GM21786 (cell line): Measurements from ENCODE around the gene MLC1.

Source experiments
- ATAC-seq: cut with Tn5 transposase; IDR thresholded peaks from one replicate; pipeline ENCODE4 v1.9.1; 2021; ENCODE audit not compliant: unreplicated experiment

MLC1 gene

DNA sequence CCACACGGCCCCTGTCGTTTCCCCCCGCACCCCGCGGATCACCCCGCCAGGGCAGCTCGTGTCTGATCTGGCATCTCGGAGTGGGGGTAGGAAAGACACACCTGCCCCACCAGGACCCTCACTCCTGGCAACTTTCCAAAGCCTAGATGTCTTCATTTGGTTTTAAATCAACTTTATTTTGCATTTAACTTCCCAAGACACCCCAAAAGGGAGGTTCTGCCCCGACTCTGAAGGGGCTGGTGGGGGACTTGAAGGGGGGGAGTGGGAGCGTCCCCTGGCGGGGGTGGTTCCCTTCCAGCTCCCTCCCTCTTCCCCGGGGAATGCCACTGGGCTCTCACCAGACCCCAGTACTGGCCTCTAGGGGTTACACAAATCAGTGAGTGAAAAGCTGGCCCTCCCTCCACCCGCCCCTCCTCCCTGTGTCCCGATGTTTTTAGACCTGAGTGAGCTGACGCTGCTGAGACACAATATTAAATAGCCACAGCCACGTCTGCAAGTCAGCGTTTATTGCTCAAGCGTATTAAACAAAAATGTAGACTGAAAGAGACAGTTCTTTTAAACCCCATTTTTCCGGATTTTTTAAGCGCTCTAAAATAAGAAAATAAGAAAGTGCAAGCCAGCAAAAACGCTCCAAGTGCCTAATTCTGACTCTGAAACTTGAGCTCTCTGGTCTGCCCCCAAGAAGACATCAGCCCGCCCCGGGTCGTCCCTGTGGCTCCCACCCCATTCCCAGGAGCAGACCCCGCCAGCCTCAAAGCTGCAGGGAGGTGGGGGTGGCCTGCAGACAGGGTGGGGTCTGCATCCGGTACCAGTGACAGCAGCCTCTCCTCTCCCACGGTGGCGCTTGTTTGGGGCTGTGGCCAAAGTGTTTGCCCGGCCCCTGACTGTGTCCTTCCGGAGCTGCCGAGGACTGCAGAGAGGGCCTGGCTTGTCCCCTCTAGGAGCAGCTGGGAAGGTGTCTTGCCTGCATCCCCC lies 26.0 kb downstream of the MLC1 start:
- no peak for ATAC-seq

DNA sequence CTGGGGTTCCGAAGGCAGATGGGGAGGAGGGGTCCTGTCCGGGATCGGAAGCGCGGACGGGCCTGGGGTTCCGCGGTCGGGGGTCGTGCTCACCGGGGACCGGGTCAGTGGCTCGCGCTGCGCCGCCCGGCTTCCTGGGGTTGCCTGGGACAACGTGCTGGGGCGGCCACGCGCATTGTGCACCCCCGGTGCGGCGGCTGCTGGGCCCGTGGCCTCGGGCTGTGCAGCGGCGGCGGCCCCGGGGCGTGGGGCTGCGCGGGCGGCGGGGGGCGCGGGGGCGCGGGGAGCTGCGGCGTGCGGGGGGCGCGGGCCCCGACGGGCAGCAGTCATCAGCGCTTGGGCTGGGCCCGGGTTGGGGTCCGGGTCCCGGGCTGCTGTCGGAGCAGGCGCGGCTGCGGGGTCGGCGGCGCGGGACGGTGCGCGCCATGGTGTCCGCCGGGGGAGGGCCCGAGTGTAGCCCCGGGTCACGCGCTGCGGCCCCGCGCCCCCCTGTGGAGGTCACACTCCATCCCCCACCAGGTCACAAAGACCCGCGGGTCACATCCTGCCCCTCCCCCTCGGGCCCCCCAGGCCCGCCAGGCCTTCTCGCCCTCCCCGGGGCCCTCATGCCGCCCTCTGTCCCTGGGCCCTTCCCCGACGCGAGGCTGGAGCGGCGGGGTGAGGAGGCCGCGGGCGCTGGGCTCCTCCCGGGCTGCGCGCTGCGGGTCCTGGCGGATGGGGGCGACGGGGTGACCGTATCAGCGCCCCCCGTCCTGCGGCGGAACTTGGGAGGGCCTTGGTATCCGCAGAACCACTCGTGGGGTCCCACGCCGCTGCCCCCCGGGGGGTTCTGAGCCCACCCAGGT lies 26.9 kb downstream of the MLC1 start, which contains the start of gene TTLL8:
Gene TTLL8, minus strand, starts transcription at position 238 of the 845 bp plus-strand sequence.
- ATAC-seq, result no peak

DNA sequence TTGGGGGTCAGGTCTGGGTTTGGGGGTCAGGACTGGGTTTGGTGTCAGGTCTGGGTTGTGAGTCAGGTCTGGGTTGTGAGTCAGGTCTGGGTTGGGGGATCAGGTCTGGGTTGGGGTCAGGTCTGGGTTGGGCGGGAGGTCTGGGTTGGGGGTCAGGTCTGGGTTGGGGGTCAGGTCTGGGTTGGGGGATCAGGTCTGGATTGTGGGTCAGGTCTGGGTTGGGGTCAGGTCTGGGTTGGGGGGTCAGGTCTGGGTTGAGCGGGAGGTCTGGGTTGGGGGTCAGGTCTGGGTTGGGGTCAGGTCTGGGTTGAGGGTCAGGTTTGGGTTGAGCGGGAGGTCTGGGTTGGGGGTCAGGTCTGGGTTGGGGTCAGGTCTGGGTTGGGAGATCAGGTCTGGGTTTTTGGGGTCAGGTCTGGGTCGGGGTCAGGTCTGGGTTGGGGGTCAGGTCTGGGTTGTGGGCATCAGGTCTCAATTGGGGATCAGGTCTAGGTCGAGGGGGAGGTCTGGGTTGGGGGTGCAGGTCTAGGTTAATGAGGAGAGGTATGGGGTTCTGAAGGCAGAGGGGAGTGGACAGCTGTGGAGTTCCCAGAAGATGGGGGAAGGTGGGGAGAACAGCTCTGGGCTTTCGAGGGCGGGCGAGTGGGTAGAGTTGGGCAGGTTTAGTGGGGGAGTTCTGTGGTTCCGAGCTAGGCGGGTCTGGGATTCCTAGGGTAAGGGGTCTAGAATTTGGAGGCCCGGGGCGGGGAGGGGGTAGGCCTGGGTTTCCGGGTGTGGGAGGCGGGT lies 27.8 kb downstream of the MLC1 start:
- no peak for ATAC-seq

DNA sequence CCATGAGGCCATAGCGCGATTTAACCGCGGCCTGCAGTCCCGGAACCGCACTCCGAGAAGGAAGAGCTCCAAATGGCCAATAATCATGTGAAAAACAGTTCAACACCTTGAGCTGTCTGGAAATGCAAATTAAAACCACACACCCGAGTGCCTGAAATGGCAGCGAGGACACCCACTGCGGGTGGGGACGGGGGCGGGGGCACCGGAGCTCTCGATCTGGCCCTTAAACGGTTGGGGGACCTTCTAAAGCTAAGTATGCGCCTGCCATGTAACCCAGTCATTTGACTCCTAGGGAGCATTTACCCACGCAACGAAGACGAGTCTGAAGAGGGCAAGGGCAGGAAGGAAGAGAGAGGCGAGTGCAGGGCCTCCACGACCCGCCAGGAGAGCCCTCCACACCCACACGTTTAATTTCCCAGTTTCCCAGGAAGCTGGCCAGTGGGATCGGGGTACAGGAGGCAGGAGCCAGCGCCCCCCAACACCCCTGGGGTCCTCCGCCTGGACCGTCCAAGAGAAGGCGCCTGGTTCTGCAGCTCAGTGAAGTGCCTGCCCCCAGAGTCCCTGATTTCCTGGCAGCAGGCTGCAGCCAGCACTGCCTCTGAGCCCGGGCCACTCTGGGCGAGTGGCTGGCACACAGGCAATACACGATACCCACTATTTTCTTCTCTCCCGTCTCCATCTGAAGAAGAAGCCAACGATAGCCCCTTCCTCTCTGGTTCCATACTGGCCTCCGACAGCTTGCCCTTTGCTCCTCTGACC lies 28.8 kb downstream of the MLC1 start:
- no peak for ATAC-seq

DNA sequence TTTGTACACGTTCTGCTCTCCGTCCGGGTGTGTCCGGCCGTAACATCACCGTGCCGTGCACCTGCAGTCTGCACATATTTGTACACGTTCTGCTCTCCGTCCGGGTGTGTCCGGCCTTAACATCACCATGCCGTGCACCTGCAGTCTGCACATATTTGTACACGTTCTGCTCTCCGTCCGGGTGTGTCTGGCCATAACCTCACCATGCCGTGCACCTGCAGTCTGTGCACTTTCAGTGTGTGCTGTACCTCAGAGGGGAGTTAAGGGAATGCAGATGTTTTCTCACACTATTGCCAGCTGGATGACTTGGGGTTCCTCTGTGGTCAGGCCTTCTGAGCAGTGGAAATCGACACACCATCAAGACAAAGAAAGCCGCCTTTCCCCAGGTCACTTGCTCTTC lies 31.4 kb downstream of the MLC1 start:
- no peak for ATAC-seq

DNA sequence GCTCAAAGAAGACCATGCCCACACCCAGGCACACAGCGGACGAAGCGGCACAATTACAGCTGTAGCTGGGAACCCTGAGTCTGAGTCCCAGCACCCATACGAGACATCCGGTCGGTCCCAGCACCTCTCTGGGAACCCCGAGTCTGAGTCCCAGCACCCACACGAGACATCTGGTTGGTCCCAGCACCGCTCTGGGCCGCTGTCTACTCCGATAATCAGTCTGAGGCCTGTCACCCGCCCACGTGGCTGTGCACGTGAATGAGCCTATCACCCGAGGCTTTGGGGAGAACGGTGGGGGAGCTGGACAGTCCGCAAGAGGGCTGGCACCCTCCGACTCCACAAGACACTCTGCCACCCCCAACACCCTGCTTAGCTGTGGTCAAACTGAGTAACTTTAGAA lies 33.3 kb downstream of the MLC1 start:
- ATAC-seq, result no peak

DNA sequence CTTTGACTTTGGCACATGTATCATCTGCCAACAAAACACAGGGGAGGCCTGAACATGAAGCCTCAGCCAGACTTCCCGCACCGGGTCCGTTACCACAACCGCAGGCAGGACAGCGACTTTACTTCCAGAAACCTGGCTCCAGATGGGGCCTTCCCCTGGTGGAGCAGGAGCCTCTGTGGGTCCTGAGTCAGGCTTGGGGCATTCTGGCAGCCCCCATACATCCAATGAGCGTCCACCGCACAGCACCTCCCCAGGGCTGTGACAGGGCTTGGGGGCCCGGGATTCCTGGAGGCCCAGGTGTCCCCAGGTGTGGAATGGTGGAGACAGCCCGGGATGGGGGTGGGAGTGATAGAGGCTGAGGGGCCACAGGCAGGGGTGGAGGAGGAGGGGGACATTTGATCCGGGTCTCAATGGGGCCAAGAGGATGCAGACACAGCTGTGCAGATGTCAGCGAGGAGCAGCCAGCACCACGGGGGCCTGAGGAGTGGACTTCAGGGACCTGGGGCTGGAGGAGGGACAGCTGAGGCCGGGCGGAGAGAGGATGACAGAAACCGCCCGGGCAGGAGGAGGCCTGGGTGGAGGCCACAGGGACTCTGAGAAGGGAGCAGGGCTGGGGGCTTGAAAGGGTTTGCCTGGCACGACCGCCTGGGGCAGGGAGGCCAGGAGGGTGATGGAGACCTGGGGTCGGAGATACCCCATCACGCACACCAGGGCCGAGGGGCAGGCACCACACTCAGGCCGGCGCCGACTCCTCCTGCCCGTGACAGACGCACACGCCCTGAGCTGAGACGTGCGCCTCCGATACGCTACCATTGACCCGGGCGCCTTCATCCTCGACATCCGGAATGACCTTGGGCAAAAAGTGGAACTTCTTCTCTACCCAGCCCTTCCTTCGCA lies 35.7 kb downstream of the MLC1 start:
- no peak for ATAC-seq

DNA sequence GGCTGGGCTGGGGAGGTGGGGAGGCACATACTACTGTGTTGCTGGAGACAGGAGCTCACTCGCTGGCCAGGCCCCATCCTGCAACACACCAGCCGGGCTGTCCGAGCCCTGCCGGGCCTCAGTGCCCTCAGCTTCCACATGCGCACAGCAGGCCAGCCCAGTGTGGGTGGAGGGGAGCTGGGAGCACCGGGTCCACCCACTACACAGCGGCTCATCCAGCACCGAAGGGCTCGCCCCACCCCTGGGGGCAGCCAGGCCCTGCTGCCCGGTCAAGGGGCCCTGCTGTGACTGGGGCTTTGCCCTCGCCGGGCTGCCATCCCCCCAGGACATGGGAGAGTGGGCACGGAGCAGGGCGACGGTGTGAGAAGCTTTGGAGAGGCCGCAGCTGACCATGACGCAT lies 36.4 kb downstream of the MLC1 start:
- ATAC-seq, result no peak

- ATAC-seq, result no peak
These were observed 37.0 kb downstream of the MLC1 start for GRCh38 chr22:50048061-50048765.

GRCh38 chr22:50047346-50047745 lies 37.9 kb downstream of the MLC1 start:
- no peak for ATAC-seq

DNA sequence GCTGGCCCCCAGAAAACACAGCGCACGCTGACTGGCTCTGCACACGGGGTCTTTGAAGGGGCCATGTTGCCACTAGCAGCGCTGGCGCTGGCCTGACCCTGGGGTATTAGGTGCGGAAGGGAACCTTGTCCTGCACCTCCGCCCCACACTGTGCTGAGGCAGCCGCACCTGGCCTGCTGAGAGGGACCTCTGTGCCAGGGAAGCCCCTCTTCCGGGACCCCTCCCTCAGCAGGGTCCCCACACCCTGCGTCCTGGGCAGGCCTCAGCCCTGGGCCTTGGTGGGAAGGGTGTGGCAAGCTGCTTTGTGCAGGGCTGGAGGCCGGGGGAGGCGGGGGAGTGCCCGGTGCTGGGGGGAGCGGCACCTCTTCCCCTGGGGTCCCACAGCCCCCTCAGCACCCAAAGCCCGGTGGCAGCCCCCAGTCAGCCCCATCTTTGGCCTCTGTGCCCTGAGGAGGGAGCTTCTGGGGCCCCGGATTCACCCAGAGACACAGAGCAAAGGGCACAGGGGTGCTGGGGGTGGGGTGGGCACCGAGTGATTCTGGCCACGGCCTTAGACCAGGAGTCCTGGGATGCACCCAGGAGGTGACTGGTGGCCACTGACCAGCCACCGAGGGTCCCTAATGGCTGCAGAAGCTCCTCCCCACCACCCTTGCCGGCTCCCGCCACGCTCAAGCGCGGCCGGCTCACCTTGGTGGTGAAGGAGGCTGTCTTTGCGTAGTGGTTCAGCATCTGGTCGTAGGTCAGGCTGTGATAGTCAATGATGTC lies 38.6 kb downstream of the MLC1 start:
- ATAC-seq, result no peak

GRCh38 chr22:50046019-50046415 lies 39.2 kb downstream of the MLC1 start:
- ATAC-seq, result no peak

- no peak for ATAC-seq
These were observed 39.8 kb downstream of the MLC1 start for GRCh38 chr22:50045211-50046018.

GRCh38 chr22:50044485-50045118 lies 40.6 kb downstream of the MLC1 start:
- no peak for ATAC-seq

- ATAC-seq, result no peak
These were observed 43.7 kb downstream of the MLC1 start for GRCh38 chr22:50041361-50042065.

DNA sequence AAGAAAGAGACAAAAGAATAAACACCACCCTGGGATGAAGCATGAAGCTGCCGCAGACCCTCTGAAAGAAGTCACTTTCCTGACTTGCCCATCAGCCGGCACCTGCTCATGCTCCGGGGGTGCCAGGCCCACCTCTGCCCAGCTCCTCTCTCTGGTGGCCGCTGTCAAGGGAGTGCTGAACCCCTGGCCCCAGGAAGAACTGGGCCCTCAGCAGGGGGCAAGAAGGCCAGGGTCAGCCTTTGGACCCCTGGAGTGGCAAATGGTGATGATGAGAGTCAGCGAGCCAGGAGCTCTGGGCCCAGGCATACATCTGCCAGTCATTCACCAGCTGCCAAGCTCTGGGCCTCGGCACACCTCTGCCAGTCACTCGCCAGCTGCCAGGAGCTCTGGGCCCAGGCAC lies 44.5 kb downstream of the MLC1 start:
- no peak for ATAC-seq
